GM18511 (cell line): ENCODE data around the gene NPEPL1.
"Not testable (repeated sequence)": the region's sequence is repeated elsewhere in the genome, so short reads cannot be mapped to it uniquely, and the experiment has no call there.

Source experiments
- ATAC-seq: cut with Tn5 transposase; IDR thresholded peaks from one replicate; pipeline ENCODE4 v1.9.1; 2021; ENCODE audit warnings: mild to moderate bottlenecking, moderate library complexity; ENCODE audit not compliant: unreplicated experiment

The NPEPL1 gene

DNA sequence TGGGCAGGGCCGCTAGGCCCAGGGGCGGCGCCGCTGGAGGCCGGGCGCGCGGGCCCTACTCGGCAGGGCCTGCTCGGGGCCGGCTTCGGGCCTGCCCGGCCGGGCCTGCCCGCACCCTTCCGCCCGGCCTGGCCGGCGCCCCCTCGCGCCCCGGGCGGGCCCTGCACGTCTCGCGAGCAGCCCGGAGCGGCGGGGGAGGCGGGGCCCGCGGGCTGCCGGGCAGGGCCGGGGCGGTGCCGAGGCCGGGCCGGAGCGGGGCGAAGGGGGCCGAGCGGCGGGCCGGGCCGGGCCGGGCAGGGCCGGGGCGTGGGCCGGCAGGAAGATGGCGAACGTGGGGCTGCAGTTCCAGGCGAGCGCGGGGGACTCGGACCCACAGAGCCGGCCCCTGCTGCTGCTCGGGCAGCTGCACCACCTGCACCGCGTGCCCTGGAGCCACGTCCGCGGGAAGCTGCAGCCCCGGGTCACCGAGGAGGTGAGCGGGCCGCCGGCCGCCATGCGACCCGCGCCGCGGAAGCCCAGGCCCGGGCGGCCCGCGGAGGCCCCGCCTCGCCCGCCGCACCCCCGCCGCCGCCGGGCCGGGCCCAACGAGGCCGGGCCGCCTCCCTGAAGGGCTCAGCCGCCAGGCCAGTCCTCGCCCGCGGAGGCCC, at the start of gene NPEPL1:
Gene NPEPL1, plus strand, starts transcription at position 222 of the 647 bp plus-strand sequence. Its CDS starts 101 bp downstream, at position 323.
- ATAC-seq, result peak; percentile 91

DNA sequence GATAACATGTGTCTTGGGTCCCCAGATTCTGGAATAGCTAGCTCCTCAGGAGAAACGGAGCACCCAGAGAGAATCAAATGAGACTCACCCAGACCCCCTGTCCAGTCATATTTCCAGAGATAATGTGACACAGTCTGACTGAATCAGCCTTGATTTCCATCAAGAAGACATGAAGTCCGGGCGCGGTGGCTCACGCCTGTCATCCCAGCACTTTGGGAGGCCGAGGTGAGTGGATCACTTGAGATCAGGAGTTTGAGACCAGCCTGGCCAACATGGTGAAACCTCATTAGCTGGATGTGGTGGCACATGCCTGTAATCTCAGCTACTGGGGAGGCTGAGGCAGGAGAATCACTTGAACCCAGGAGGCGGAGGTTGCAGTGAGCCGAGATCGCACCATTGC, 49.7 kb upstream of the NPEPL1 start:
- ATAC-seq, result not testable (repeated sequence)

DNA sequence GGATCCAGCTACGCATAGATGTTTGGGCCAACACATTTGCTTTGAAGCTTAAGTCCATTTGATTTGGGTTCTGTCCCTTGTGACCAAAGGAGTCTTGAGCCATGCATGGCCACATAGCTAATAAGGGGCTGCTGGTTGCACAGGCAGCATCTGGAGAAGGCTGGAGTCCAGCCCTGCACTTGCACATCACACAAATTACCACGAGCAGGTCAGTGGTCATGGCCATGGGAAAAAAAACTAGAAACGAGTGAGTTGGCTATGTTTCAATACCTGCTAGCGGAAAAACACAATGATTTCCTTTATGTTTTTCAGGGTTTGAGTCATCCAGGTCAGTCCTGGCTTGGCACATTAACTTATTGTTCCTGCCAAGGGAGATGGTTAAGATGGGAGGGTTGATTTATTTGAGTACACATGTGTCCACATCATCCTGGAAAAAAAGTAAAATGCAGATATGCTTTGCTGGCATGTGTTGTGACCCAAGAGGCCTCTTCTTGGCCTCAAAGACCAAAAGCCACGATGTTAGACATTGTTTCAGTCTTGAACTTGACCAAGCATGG, 47.1 kb upstream of the NPEPL1 start:
- ATAC-seq, result no peak

GRCh38 chr20:58646257-58646656, 46.3 kb upstream of the NPEPL1 start:
- ATAC-seq, result no peak

GRCh38 chr20:58646703-58647102, 45.9 kb upstream of the NPEPL1 start:
- no peak for ATAC-seq

- no peak for ATAC-seq
These were observed 45.3 kb upstream of the NPEPL1 start for GRCh38 chr20:58647162-58647795.

- ATAC-seq, result no peak
These were observed 44.7 kb upstream of the NPEPL1 start for GRCh38 chr20:58647796-58648501.

GRCh38 chr20:58648502-58648825, 44.1 kb upstream of the NPEPL1 start:
- not testable (repeated sequence) for ATAC-seq

DNA sequence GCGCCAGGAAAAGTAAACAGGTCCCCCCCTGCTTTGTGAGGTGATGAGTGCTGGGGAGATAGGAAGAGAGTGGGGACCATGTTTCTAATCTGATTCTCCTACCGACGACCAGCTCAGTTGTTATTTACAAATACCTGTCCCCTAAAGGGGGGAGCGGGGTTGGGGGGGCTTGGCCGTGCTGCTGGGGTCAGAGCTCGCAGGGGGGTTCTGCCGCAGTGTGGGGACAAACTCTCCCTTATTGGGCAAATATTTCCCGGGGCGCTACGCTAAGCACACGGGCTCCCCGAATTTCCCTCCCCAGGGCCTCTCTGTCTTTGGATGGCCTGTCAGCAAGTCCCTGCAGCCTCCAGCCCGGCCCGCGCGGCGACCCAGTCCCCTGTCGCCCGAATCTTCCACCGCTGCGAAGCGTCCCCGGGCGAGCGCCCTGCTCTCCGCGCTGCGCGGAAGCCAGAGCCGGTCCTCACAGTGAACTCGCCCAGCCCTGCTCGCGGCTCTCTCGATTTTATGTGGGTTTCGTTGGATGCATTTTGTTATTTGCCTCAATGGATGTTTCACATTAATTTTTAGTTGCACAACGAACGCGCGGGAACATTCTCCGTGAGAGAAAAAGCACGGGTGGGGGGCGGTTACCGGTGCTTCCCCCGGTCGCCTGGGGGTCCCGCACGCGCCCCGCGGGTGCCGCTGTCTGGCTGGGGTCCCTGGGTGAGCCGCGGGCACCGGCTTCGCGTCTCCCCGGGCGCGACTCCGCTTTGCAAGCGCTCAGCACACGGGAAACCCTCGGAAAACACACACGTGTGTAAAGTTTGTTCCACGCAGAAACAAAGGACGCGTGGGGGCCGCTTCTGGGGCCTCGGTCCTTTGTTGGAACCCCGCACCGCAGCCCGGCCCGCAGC, 43.1 kb upstream of the NPEPL1 start:
- no peak for ATAC-seq

GRCh38 chr20:58650181-58650775, 42.3 kb upstream of the NPEPL1 start:
- ATAC-seq, result peak; percentile 33

DNA sequence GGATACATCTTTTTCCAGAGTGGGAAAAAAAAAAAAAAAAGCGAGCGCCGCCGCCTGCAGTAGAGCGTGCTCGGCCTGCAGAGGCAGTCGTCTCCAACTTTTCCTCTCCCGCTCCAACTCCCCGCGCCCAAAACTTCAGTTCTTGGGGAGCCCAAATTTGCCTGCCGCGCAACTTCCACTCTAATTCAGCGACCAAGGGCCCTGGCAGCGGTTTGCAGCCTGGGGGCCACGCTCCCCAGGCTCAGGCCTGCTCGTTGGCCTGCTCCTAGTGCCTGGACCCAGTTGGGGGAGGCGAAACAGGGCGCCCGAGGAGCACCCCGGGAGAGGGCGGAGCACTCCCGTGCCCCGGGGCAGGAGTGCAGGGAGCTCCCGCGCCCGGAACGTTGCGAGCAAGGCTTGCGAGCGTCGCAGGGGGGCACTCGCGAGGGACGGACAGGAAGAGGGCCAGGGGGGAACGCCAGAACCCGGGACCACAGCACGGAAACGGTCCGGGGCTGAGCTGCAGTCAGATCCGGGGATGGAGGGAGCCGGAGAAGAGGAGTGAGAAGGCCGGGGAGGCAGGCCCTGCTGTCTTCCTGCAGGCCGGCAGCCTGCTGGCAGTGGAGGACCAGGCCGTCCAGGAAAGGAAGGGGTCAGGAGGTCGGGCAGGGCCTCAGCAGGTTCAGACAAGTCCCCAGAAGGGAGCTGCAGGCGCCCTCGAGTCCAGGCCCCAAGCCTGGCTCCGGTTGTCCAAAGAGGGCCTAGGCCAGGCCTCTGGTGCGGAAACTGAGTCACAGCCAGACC, 41.6 kb upstream of the NPEPL1 start, which contains the start of gene STX16:
Gene STX16, plus strand, starts transcription at position 508 of the 783 bp plus-strand sequence. CDS start 724 bp downstream, outside the sequence.
- ATAC-seq, result peak; percentile 66

GRCh38 chr20:58651559-58651945, 41.0 kb upstream of the NPEPL1 start:
- no peak for ATAC-seq

GRCh38 chr20:58651946-58652605, 40.5 kb upstream of the NPEPL1 start:
- peak; percentile 46 for ATAC-seq

DNA sequence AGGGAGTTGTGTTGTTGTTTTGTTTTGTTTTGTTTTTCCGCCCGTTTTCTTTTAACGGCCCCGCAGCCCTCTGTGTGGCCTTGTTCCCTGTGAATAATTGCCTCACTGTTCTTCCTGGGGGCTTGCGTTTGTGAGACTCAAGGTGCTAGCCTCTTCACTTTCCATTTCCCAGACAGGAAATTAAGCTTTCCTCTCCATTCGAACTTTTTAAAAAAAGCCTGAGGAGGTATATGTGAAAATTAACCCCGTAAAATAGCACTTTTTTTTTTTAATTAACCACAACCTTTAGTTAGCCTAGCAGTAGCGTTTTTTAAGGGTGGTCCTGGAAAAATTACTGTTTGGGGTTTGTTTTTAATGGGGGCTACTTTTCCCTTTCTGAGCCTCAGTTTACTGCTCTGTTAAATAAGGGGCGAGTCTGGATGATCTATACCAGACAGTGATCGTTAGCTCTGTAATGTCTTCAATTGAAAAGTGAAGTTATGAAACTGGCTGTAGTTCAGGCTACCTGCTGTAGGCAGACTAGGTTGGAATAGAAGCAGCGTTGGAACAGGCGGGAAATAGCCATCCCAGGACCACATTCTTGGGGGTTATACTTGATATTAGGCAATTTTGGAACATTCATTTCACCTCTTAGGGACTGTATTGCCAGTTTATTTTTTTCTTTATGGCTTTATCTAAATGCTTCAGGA, 39.9 kb upstream of the NPEPL1 start:
- peak; percentile 4 for ATAC-seq

GRCh38 chr20:58654337-58654736, 38.3 kb upstream of the NPEPL1 start:
- ATAC-seq, result no peak

GRCh38 chr20:58655328-58656107, 37.1 kb upstream of the NPEPL1 start:
- no peak for ATAC-seq

DNA sequence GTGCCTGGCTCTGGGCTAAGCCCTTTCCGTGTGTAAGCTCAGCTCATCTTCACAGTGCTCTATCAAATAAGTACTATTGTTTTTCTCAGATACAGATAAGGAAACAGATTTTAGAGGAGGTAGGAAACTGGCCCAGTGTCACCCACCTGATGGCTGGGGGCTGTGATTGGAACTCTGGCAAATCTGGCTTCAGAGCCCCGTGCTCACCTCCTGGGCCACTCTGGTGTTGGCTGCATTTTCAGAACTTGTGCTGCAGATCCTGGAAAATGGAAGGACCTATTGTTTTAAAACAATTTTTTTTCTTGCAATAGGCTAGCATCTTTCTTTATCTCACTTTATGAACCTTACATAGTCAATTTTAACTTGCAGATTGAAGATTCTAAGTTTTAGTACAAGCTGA, 35.8 kb upstream of the NPEPL1 start:
- ATAC-seq, result no peak

GRCh38 chr20:58657262-58657661, 35.3 kb upstream of the NPEPL1 start:
- no peak for ATAC-seq
